Panc1 (cell line): ENCODE data around the gene ABLIM2.

ENCODE experiments used
- SIN3A ChIP-seq: IDR thresholded peaks from 2 replicates; pipeline ENCODE4 v1.6.1; 2012; ENCODE audit warnings: low read depth, mild to moderate bottlenecking, low read length, moderate library complexity, borderline replicate concordance; ENCODE audit not compliant: insufficient read depth
- TF ChIP-seq, protein P1 (sequence below): fragments of 450-650 bp; IDR thresholded peaks from 2 replicates; pipeline ENCODE4 v1.5.1; 2017; ENCODE audit warnings: mild to moderate bottlenecking
- TF ChIP-seq, protein P2 (sequence below), 2 experiments: IDR thresholded peaks; 2 replicates each; pipeline ENCODE4 v1.6.1; 2011 to 2012; ENCODE audit warnings: low read depth in 2 of 2, control low read depth in 1 of 2, low read length in 1 of 2, mild to moderate bottlenecking in 1 of 2, moderate library complexity in 1 of 2; ENCODE audit not compliant: insufficient read depth in 1 of 2

DNA sequence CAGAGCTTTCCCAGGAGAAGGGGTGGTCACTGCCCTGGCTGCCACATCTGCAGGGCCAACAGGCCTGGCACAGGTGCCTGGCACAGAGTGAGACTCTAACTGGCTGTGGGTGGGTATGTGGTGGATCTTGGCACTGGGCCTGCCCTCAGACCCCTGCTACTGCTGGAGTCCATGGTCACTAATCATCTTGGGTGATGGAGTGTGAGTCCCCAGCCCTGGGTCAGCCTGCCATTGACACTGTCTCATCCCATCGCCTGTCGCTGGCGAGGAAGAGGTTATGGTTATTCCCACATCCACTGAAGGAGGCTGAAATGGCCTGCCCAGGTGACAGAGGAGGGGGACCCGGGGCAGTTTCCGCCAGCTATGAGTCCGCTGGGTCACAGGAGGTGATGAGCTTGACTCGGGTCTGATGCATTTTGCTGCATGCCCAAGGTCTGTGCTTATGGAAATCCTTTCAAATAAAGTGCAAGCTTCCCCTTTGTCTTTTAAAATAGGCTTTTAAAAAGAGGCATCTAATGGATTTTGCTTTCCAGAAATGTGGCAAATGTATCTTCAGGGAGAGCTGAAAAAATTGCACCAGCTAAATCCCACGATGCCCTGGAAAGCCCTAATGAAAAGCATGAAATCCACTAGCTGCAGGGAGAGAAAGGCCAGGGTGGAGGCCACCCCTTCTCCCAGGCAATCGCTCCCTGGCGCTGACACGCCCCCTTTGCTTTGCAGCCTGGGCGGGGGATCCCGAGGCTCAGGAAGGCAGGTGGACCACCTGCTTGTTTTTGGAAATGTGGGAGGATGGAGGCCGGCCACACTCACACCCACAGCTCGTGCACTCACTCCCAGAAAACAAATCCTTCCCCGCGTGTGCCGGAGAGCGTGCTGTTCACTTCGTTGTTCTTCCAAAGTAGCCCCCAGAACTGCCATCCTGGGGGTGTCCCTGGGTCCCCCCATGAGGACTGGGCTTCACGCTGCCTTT, 54.9 kb downstream of the ABLIM2 start:
- TF ChIP-seq, protein P1, sequence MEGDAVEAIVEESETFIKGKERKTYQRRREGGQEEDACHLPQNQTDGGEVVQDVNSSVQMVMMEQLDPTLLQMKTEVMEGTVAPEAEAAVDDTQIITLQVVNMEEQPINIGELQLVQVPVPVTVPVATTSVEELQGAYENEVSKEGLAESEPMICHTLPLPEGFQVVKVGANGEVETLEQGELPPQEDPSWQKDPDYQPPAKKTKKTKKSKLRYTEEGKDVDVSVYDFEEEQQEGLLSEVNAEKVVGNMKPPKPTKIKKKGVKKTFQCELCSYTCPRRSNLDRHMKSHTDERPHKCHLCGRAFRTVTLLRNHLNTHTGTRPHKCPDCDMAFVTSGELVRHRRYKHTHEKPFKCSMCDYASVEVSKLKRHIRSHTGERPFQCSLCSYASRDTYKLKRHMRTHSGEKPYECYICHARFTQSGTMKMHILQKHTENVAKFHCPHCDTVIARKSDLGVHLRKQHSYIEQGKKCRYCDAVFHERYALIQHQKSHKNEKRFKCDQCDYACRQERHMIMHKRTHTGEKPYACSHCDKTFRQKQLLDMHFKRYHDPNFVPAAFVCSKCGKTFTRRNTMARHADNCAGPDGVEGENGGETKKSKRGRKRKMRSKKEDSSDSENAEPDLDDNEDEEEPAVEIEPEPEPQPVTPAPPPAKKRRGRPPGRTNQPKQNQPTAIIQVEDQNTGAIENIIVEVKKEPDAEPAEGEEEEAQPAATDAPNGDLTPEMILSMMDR: no peak
- TF ChIP-seq, protein P2, sequence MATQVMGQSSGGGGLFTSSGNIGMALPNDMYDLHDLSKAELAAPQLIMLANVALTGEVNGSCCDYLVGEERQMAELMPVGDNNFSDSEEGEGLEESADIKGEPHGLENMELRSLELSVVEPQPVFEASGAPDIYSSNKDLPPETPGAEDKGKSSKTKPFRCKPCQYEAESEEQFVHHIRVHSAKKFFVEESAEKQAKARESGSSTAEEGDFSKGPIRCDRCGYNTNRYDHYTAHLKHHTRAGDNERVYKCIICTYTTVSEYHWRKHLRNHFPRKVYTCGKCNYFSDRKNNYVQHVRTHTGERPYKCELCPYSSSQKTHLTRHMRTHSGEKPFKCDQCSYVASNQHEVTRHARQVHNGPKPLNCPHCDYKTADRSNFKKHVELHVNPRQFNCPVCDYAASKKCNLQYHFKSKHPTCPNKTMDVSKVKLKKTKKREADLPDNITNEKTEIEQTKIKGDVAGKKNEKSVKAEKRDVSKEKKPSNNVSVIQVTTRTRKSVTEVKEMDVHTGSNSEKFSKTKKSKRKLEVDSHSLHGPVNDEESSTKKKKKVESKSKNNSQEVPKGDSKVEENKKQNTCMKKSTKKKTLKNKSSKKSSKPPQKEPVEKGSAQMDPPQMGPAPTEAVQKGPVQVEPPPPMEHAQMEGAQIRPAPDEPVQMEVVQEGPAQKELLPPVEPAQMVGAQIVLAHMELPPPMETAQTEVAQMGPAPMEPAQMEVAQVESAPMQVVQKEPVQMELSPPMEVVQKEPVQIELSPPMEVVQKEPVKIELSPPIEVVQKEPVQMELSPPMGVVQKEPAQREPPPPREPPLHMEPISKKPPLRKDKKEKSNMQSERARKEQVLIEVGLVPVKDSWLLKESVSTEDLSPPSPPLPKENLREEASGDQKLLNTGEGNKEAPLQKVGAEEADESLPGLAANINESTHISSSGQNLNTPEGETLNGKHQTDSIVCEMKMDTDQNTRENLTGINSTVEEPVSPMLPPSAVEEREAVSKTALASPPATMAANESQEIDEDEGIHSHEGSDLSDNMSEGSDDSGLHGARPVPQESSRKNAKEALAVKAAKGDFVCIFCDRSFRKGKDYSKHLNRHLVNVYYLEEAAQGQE (IDR thresholded peaks at IDR 0.05; ENCODE audit: insufficient read depth in 1 of 2, low read depth in 2 of 2, low read length in 1 of 2): no peak
- no peak for TF ChIP-seq SIN3A
